Right lobe of liver (tissue), 6 donors: ENCODE measurements around the gene POU5F1. TPM values are rescaled to one million over a fixed set of nuclear protein-coding genes. Genes with fewer than 3 reads are reported as not detected.
"Not testable (repeated sequence)": the region's sequence is repeated elsewhere in the genome, so short reads cannot be mapped to it uniquely, and the experiment has no call there.

ENCODE experiments used
- ATAC-seq, 4 donors: fragments of 200-7000 bp; cut with Tn5 transposase; one replicate each; pipeline ENCODE4 v1.9.1; 2020; ENCODE audit warnings: mild to moderate bottlenecking in 4 of 4, moderate library complexity in 4 of 4
- DNase-seq, 3 donors: peaks; one replicate each; pipeline ENCODE4 v3.0.0-alpha.2; 2020
- H3K27ac ChIP-seq, 3 donors: fragments of 200-600 bp; one replicate each; pipeline ENCODE4 v1.8.0; 2022
- H3K27me3 ChIP-seq, 2 donors: fragments of 200-600 bp; one replicate each; pipeline ENCODE4 v1.8.0; 2022
- H3K36me3 ChIP-seq, 4 donors: fragments of 200-600 bp; sonication (generic) in 1 of 4; one replicate each; pipeline versions ENCODE4 v1.5.1 to v1.8.0; 2017 to 2022; ENCODE audit warnings: control low read depth in 1 of 4
- H3K4me1 ChIP-seq, 4 donors: fragments of 200-600 bp; sonication (generic) in 1 of 4; one replicate each; pipeline versions ENCODE4 v1.5.1 to v1.8.0; 2017 to 2022; ENCODE audit warnings: control low read depth in 1 of 4
- H3K4me3 ChIP-seq, 3 donors: fragments of 200-600 bp; one replicate each; pipeline ENCODE4 v1.8.0; 2022
- H3K9me3 ChIP-seq, 4 donors: fragments of 200-600 bp; sonication (generic) in 1 of 4; one replicate each; pipeline versions ENCODE4 v1.5.1 to v1.8.0; 2017 to 2022; ENCODE audit warnings: control low read depth in 1 of 4
- POLR2A ChIP-seq: fragments of 450-650 bp; IDR thresholded peaks from one replicate; pipeline ENCODE4 v1.6.1; 2017; ENCODE audit warnings: antibody characterized with exemption, mild to moderate bottlenecking
- WGBS: methylation state at CpG from one replicate; pipeline ENCODE4 v1.1.6; 2018; ENCODE audit warnings: low coverage, low lambda C conversion rate; ENCODE audit not compliant: insufficient coverage; ENCODE audit errors: missing lambda C conversion rate; 5-methylcytosine and 5-hydroxymethylcytosine counted together
- intact Hi-C, 2 donors: fragments of 100-400 bp; cut with DNase I; formaldehyde crosslinking; loops; one replicate each; pipeline versions ENCODE4 v1.11.2 to v1.14.1; 2022
- total RNA-seq, 6 experiments: library from RNA; depleted of rRNA in 2 of 6; stranded (reverse); fragments of >200 nt in 2 of 6; fragmentation: NEBNext Ultra II Directional in 3 of 6; extraction: Animal tissue kit (Norgen Biotek cat#: 25700) in 3 of 6; gene quantifications; one replicate each; pipeline versions ENCODE4 v1.1.0 to v1.2.4, GENCODE V29; 2016 to 2023
- TF ChIP-seq, protein P1 (sequence below), 4 donors: fragments of 200-600 bp in 3 of 4; fragments of 450-650 bp in 1 of 4; IDR thresholded peaks; one replicate each; pipeline versions ENCODE4 v1.5.1 to v1.8.0; 2016 to 2022; ENCODE audit warnings: antibody characterized with exemption in 4 of 4, mild to moderate bottlenecking in 2 of 4
- donor health status: DM: no; HTN: yes; CAD: no.
- donor health status: DM: no; HTN: no; CAD: no.
- donor health status: DM: no; HTN: no; CAD: no.
- donor health status: DM: no; HTN: yes; CAD: no.
- donor health status: DM: no; HTN: yes; CAD: no.

POU5F1 gene
- total RNA-seq, 6 experiments from 2014 or later, result 0.71 to 3.8 (median 2.6) TPM

DNA sequence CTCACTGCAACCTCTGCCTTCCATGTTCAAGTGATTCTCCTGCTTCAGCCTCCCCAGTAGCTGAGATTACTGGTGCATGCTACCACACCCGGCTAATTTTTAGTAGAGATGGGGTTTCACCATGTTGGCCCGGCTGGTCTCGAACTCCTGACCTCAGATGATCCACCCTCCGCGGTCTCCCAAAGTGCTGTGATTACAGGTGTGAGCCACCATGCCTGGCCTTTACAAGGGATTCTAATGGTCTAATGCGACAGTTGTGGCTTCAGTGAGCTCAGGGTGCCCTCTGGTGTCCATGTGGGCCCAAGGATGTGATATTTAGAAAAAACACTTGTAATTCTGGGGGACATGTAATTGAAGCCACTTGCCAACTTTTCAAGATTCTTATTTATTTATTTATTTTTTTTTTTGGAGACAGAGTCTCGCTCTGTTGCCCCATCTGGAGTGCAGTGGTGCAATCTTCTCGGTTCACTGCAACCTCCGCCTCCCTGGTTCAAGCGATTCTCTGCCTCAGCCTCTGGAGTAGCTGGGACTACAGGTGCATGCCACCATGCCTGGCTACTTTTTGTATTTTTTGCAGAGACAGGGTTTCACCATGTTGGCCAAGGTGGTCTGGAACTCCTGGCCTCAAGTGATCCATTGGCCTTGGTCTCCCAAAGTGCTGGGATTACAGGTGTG is 22.1 kb upstream of the POU5F1 start:
- WGBS, result 26% methylated on average over 9 of the region's 10 CpGs
- ATAC-seq (peak; percentile 49 to 72 (median 66)), DNase-seq (peak; percentile 68 to 76 (median 71))
- not testable (repeated sequence) for H3K9me3 ChIP-seq, H3K4me1 ChIP-seq, H3K27ac ChIP-seq, H3K27me3 ChIP-seq, H3K36me3 ChIP-seq, H3K4me3 ChIP-seq
- intact Hi-C loops, result loop anchor here (5.0 kb wide), 1 partner anchor 55 kb away; the partner anchor contains the start of gene PSORS1C2 (in 2 of the 2)
- TF ChIP-seq, protein P1, sequence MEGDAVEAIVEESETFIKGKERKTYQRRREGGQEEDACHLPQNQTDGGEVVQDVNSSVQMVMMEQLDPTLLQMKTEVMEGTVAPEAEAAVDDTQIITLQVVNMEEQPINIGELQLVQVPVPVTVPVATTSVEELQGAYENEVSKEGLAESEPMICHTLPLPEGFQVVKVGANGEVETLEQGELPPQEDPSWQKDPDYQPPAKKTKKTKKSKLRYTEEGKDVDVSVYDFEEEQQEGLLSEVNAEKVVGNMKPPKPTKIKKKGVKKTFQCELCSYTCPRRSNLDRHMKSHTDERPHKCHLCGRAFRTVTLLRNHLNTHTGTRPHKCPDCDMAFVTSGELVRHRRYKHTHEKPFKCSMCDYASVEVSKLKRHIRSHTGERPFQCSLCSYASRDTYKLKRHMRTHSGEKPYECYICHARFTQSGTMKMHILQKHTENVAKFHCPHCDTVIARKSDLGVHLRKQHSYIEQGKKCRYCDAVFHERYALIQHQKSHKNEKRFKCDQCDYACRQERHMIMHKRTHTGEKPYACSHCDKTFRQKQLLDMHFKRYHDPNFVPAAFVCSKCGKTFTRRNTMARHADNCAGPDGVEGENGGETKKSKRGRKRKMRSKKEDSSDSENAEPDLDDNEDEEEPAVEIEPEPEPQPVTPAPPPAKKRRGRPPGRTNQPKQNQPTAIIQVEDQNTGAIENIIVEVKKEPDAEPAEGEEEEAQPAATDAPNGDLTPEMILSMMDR (IDR thresholded peaks at IDR 0.05), result peak; percentile 69 to 80 (median 72)

DNA sequence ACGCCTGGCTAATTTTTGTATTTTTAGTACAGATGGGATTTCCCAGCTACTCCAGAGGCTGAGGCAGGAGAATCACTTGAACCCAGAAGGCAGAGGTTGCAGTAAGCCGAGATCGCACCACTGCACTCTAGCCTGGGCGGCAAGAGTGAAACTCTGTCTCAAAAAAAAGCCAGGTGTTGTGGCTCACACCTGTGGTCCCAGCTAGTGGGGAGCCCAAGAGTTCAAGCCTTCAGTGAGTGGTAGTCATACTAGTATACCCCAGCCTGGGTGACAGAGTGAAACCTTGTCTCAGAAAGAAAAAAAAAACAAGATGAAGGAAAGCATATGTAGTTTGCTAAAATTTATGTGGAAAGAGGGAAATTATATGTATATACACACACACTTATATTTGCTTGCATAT is 20.0 kb upstream of the POU5F1 start:
- DNase-seq (no peak), ATAC-seq (no peak)
- Histone ChIP-seq H3K4me3 (no peak overlapping the region), H3K27ac (no peak overlapping the region), H3K36me3 (no peaks in the 10 kb centered on the region), H3K4me1 (peaks cover 0 to 10% (median 0%) of the 10 kb centered on the region in 4 donors), H3K9me3 (no peaks in the 10 kb centered on the region), H3K27me3 (no peaks in the 10 kb centered on the region)
- TF ChIP-seq, protein P1 (IDR thresholded peaks at IDR 0.05), result no peak
- WGBS, result 91% methylated on average over 4 of the region's 4 CpGs
- intact Hi-C loops, result loop anchor here (5.0 kb wide), 1 partner anchor 53 kb away; the partner anchor contains the start of gene PSORS1C2 (in 2 of the 2)

DNA sequence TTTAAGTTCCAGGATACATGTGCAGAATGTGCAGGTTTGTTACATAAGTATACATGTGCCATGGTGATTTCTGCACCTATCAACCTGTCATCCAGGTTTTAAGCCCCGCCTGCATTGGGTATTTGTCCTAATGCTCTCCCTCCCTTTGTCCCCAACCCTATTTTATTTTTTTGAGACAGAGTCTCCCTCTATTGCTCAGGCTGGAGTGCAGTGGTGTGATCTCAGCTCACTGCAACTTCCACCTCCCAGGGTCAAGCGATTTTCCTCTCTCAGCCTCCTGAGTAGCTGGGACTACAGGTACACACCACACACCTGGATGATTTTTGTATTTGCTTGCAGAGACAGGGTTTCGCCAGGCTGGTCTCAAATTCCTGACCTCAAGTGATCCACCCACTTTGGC is 18.7 kb upstream of the POU5F1 start:
- H3K27me3 ChIP-seq, H3K36me3 ChIP-seq, H3K27ac ChIP-seq, H3K9me3 ChIP-seq, DNase-seq, ATAC-seq, intact Hi-C loops, H3K4me3 ChIP-seq: not testable (repeated sequence)
- WGBS, result 88% methylated on average over 3 of the region's 3 CpGs
- peaks cover 0 to 10% (median 3%) of the 10 kb centered on the region in 4 donors for H3K4me1 ChIP-seq

DNA sequence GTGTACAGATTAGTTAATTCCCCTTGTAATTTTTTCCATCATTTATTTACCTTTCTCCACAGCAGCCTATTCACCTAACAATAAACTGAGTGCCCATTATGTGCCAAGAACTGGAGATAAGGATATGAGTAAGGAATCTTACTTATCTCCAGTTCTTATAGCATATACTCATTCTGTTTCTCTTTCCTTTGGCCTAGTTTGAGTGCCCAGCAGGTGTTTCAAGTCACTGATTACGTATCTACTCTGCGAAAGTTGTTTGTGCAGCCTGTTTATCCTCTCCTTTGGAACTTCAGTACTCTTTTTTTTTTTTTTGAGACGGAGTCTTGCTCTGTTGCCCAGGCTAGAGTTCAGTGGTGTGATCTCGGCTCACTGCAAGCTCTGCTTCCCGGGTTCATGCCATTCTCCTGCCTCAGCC is 17.3 kb upstream of the POU5F1 start:
- Histone ChIP-seq H3K36me3 (no peaks in the 10 kb centered on the region), H3K9me3 (no peaks in the 10 kb centered on the region), H3K4me3 (no peak overlapping the region), H3K27me3 (no peaks in the 10 kb centered on the region), H3K27ac (no peak overlapping the region), H3K4me1 (peaks cover 0 to 14% (median 3%) of the 10 kb centered on the region in 4 donors)
- TF ChIP-seq POLR2A, result no peak
- TF ChIP-seq, protein P1 (IDR thresholded peaks at IDR 0.05), result no peak
- intact Hi-C loops, result no loop called here
- DNase-seq (no peak), ATAC-seq (peak in 1 of 4 donors; percentile 11)
- WGBS, result 87% methylated on average over 5 of the region's 5 CpGs

DNA sequence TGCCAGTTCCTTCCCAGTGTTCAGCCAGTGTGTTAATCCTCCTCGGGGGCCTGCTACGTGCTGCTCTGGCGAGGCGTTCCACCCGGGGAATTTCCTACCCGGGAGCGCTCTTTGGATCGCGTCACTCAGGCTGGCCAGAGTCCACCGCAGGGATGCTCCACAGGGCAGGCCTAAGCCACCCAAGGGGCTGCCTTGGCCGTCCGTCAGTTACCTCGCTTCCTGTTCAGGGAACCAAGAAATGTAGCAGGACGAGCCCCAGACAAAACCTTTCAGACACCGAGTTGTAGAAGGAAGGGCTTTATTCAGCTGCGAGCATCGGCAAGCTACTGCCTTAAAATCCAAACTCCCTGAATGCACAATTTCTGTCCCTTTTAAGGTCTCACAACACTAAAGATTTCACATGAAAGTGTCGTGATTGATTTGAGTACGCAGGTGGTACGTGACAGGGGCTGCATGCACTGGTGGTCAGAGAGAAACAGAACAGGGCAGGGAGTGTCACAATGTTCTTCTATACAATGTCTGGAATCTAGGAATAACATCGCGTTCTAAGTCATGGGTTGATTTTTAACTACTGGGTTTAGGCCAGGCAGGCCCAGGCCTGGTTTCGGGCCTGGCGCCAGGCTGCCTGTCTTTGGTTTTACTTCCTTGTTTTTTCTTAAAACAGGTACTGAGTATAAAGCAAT is 15.7 kb upstream of the POU5F1 start:
- no peaks in the 10 kb centered on the region for H3K27me3 ChIP-seq
- peak overlapping the region; percentile 87 to 96 (median 91) for H3K27ac ChIP-seq
- DNase-seq (peak; percentile 86 to 90 (median 88)), ATAC-seq (peak; percentile 84 to 89 (median 86))
- H3K36me3 ChIP-seq, result no peaks in the 10 kb centered on the region
- WGBS, result 30% methylated on average over 17 of the region's 24 CpGs
- H3K4me3 ChIP-seq, result peak overlapping the region; percentile 25 to 52 (median 50)
- intact Hi-C loops, result no loop called here
- TF ChIP-seq, protein P1 (IDR thresholded peaks at IDR 0.05), result no peak
- peak; percentile 55 for TF ChIP-seq POLR2A
- H3K4me1 ChIP-seq, result peaks cover 0 to 14% (median 3%) of the 10 kb centered on the region in 4 donors
- no peaks in the 10 kb centered on the region for H3K9me3 ChIP-seq

DNA sequence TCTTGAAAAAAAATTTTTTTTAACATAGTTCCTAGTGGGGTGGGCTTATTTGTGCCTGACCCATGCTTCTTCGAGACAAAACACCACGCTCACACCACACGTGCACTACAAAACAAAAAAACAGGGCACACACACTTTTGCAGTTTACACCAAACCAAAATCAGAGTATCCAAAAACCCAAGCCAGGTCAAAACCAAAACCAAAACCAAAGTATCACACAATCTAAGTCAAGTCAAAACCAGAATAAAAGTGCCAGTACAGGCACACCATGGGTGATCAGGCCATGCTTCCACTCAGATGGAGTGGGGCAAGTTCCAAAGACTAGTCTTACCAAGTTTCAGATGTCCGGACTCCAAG is 15.2 kb upstream of the POU5F1 start:
- peak; percentile 56 to 60 (median 60) for ATAC-seq
- H3K4me1 ChIP-seq, result peaks cover 0 to 14% (median 3%) of the 10 kb centered on the region in 4 donors
- peak overlapping the region; percentile 25 to 52 (median 50) for H3K4me3 ChIP-seq
- H3K36me3 ChIP-seq, H3K27me3 ChIP-seq, H3K9me3 ChIP-seq, intact Hi-C loops, DNase-seq: not testable (repeated sequence)
- WGBS, result 23% methylated on average over 4 of the region's 4 CpGs
- H3K27ac ChIP-seq, result peak overlapping the region; percentile 87 to 96 (median 91)

DNA sequence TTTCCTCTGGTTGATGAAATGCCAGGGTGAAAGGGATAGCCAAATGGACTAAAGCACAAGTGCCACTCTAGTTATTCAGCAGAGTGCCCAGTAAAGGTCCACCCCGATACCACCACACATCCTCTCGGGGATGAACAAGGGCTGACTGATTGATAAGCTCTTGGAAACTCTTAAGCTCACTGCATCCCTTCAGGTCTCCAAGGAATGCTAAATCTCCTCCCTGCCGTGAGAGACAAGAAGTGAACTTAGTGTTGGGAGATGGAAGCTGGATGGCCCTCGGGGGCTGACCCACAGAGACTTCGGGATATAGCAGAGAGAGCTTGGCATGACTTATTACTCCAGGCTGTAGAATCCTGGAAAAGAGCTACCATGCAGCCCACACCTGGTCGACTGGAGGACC is 13.4 kb upstream of the POU5F1 start:
- H3K27ac ChIP-seq, intact Hi-C loops, DNase-seq, H3K9me3 ChIP-seq, H3K27me3 ChIP-seq, ATAC-seq, H3K4me3 ChIP-seq, H3K36me3 ChIP-seq: not testable (repeated sequence)
- WGBS, result 33% methylated on average over 1 of the region's 6 CpGs
- H3K4me1 ChIP-seq, result peaks cover 0 to 14% (median 3%) of the 10 kb centered on the region in 4 donors
